Kidney epithelial cell (primary cell): ENCODE measurements around the gene TCAF1. TPM values are rescaled to one million over a fixed set of nuclear protein-coding genes. Genes with fewer than 3 reads are reported as not detected.
A peak's percentile ranks its signal among the peaks of the same experiment; 100 is the strongest.

Experiments used
- DNase-seq: peaks from one replicate; pipeline ENCODE4 v3.0.0-alpha.2; 2010; ENCODE audit warnings: low read depth
- H3K27me3 ChIP-seq: 2 replicates; pipeline ENCODE4 v1.6.0; 2011; ENCODE audit warnings: low read length; ENCODE audit not compliant: control insufficient read depth, insufficient read depth
- H3K36me3 ChIP-seq: 2 replicates; pipeline ENCODE4 v1.5.1; 2011; ENCODE audit warnings: low read length; ENCODE audit not compliant: control insufficient read depth, insufficient read depth
- H3K4me3 ChIP-seq: 2 replicates; pipeline ENCODE4 v1.5.1; 2011; ENCODE audit warnings: low read depth, mild to moderate bottlenecking, control low read depth, low read length
- total RNA-seq: library from RNA; depleted of rRNA; stranded (reverse); fragments of >200 nt; gene quantifications from 2 replicates; pipeline ENCODE4 v1.2.3, GENCODE V29; 2015
- TF ChIP-seq, protein P1 (sequence below): IDR thresholded peaks from 2 replicates; pipeline ENCODE4 v1.5.1; 2011; ENCODE audit warnings: mild to moderate bottlenecking, moderate library complexity, low read length, control low read depth, inconsistent platforms; ENCODE audit not compliant: insufficient read depth, poor library complexity, severe bottlenecking

Gene TCAF1, protein sequence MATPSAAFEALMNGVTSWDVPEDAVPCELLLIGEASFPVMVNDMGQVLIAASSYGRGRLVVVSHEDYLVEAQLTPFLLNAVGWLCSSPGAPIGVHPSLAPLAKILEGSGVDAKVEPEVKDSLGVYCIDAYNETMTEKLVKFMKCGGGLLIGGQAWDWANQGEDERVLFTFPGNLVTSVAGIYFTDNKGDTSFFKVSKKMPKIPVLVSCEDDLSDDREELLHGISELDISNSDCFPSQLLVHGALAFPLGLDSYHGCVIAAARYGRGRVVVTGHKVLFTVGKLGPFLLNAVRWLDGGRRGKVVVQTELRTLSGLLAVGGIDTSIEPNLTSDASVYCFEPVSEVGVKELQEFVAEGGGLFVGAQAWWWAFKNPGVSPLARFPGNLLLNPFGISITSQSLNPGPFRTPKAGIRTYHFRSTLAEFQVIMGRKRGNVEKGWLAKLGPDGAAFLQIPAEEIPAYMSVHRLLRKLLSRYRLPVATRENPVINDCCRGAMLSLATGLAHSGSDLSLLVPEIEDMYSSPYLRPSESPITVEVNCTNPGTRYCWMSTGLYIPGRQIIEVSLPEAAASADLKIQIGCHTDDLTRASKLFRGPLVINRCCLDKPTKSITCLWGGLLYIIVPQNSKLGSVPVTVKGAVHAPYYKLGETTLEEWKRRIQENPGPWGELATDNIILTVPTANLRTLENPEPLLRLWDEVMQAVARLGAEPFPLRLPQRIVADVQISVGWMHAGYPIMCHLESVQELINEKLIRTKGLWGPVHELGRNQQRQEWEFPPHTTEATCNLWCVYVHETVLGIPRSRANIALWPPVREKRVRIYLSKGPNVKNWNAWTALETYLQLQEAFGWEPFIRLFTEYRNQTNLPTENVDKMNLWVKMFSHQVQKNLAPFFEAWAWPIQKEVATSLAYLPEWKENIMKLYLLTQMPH
- total RNA-seq, result 37.4 and 44.6 TPM in 2 replicates

DNA sequence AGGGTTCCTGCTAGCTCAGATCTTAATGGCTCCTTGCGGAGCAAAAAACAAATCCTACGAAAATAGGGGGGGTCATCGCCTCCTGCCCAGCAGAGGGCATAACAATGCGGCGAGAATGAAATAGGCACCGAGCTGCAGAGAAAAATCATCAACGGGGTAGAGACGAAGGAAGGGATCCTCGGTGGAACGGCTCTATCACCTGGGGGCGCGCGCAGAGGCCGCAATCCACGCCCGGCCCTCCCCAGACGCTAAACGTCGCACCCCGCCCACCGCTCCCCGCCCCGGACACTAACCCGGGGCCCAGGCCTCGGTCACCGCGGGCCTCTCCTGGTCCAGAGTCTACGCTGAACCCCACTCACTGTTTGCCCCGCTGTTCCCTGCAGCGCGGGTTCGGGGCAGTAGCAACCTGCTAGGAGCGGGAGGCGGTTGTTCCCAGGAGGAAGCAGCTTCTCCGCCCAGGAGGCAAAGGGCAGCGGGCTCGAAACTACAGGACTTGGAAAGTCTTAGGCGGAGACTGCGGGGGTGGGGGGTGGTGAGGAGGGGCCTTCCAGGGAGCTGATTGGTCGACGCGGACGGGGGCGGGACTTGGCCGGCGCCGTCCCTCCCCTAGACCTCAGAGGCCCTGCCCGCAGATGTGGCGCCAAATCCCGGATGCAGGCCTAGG, at the start of gene TCAF1:
TSS of gene TCAF1 (minus strand) at position 509 of the 664 bp plus-strand sequence. CDS start 25,568 bp downstream, outside the sequence.
- H3K36me3 ChIP-seq, result no peaks in the 10 kb centered on the region
- TF ChIP-seq, protein P1, sequence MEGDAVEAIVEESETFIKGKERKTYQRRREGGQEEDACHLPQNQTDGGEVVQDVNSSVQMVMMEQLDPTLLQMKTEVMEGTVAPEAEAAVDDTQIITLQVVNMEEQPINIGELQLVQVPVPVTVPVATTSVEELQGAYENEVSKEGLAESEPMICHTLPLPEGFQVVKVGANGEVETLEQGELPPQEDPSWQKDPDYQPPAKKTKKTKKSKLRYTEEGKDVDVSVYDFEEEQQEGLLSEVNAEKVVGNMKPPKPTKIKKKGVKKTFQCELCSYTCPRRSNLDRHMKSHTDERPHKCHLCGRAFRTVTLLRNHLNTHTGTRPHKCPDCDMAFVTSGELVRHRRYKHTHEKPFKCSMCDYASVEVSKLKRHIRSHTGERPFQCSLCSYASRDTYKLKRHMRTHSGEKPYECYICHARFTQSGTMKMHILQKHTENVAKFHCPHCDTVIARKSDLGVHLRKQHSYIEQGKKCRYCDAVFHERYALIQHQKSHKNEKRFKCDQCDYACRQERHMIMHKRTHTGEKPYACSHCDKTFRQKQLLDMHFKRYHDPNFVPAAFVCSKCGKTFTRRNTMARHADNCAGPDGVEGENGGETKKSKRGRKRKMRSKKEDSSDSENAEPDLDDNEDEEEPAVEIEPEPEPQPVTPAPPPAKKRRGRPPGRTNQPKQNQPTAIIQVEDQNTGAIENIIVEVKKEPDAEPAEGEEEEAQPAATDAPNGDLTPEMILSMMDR, result peak; percentile 48
- no peaks in the 10 kb centered on the region for H3K27me3 ChIP-seq
- H3K4me3 ChIP-seq, result peak within 1 kb of the TSS; percentile 71
- DNase-seq, result peak; percentile 72

DNA sequence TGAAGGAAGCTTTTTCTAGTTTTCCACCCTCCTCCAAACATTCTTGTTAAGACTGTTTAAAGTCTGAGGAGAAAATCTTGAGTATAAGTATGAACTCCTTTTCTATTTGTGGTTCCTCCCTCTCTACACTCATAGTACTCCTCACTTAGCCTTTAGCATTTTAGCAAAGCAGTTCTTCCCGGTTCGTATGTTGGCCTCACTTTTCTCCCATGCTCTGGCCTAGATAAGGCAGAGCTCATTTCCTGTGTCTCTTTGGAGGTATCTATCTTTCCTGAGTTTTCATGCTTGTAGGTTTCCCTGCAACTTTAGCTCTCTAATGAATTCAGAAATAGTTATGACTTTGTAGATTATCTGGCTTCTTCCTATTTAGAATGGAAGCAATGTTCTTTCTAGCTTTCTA, 46.8 kb upstream of the TCAF1 start:
- Histone ChIP-seq H3K36me3 (no peaks in the 10 kb centered on the region), H3K27me3 (no peaks in the 10 kb centered on the region), H3K4me3 (no peak overlapping the region)
- DNase-seq, result no peak
- TF ChIP-seq, protein P1, result no peak

DNA sequence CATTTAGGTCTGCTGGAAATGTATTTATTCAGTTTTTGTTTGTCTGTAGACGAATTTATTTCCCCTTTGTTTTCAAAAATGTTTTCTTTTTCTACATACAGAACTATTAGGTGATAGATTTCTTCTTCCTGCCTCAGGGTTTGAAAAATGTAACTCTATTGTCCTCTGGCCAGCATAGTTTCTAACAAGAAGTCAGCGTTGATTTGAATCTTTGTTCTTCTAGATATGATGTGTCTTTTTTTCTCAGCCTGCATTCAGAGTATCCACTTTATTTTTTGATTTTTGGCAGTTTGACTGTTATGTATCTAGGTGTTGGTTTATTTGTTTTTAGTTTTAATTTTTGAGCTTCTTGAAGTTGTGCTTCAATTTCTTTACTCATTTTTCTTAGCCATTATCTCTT, 45.1 kb upstream of the TCAF1 start:
- no peak for DNase-seq
- TF ChIP-seq, protein P1, result no peak
- Histone ChIP-seq H3K36me3 (no peaks in the 10 kb centered on the region), H3K4me3 (no peak overlapping the region), H3K27me3 (no peaks in the 10 kb centered on the region)

DNA sequence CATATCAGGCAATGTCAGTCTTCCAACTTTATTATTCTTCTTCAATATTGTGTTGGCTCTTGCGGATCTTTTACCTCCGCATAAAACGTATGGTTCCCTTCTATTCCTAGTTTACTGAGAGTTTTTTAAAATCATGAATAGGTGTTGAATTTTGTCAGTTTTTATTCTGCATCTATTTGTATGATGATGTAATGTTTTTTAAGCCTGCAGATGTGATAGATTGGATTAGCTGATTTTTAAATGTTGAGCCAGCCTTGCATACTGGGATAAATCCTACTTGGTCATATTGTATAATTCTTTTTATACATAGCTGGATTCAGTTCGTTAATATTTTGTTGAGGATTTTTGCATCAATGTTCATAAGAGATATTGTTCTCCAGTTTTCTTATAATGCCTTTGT, 43.4 kb upstream of the TCAF1 start:
- Histone ChIP-seq H3K36me3 (no peaks in the 10 kb centered on the region), H3K27me3 (no peaks in the 10 kb centered on the region), H3K4me3 (no peak overlapping the region)
- TF ChIP-seq, protein P1, result no peak
- no peak for DNase-seq

DNA sequence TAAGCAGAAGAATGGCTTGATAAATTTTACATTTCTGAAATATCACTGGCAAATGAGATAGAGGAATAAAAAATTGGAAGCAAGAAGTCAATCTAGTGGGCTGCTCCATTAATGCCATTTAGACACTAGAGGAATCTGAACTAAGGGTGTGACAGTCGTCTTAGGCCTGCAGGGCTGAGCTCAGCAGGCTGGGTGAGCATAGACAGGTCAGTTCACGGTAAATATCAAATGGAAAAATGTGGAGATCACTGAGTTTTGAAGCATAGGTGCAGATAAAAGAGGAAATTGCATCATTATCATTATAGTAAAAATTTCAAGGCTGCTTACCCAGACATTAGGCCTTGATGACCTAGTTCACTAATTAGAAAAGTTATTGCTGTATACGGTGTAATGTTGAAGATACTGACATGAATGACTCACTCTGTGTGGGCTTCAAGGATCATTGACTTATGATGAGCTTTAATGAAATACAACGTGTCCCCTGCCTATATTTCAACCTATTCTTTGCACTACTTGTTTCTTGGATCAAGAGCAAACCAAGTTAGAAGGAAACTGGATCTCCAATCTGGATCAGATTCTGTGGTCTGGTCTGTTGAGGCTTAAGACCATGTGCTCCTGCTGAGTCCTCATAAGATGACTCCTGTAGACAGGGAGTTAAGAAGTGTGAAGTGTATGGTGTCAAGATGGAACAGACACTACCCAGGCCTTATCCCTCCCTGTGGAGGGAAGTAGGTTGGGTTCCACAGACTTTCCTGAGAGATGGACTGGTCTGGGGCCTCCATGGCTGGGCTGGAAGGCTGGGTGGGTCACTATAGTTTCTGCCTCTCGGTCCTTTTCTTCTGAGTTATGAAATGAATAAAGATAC, 36.6 kb upstream of the TCAF1 start:
- Histone ChIP-seq H3K4me3 (no peak overlapping the region), H3K27me3 (no peaks in the 10 kb centered on the region), H3K36me3 (no peaks in the 10 kb centered on the region)
- peak; percentile 2 for DNase-seq
- TF ChIP-seq, protein P1, result no peak
